Ramos (cell line): ENCODE measurements around the gene HHAT.
"Not testable (repeated sequence)": the region's sequence is repeated elsewhere in the genome, so short reads cannot be mapped to it uniquely, and the experiment has no call there.

Experiments
- in situ Hi-C: fragments of 300-500 bp; cut with MboI; formaldehyde crosslinking; loops from one replicate; pipeline ENCODE4 v1.14.3; 2022; ENCODE audit warnings: low sequenced_read_pairs; ENCODE audit not compliant: unreplicated experiment

The HHAT gene

DNA sequence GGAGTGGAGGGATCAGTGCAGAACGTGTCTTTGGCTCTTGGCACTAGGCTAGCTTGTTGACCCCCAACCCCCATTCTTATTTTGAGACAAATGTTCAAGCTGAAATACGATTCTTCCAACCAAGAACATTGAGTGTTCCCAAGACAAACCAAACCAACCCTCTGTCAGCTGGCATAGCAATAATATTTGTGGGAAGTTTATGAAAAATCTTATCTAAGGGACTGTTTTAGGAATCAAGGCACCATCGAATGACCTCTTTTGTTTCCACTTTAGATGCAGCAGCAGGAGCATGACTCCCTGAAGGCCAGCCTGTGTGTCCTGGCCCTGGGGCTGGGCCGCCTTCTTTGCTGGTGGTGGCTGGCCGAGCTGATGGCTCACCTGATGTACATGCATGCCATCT is 89.2 kb downstream of the HHAT start:
- in situ Hi-C loops: loop anchor here (25.0 kb wide), 1 partner anchor 1244 kb away; no protein-coding TSS in a partner anchor

DNA sequence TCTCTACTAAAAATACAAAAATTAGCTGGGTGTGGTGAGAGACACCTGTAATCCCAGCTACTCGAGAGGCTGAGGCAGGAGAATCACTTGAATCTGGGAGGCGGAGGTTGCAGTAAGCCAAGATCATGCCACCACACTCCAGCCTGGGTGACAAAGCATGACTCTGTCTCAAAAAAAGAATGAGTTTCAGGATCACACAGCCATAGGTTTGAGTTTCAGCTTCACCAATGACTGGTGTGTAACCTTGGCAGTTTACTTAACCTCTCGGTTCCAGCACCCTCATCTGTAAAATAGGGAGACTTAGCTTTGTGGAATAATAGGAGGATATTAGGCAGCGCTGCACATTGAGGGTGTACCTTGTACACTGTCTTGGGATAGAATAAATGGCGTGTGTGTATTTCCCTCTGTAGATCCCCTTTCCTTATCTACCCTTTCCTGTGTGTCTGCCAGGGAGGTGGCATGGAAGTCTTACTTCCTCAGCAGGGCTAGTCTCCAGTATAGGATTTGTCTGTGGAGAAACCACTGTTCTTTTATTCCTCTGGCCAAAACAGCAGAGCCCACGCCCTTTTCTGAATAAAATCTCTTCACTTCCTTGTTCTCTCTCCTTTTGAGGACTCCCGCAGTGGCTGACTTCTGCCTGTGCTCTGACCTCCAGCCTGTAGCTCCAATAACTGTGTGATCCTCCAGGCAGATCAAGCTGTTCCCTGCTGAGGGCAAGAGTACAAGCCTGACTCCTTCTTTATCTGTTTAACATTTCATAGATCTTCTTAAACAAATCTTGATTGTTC is 90.4 kb downstream of the HHAT start:
- in situ Hi-C loops: loop anchor here (25.0 kb wide), 1 partner anchor 1243 kb away; no protein-coding TSS in a partner anchor

DNA sequence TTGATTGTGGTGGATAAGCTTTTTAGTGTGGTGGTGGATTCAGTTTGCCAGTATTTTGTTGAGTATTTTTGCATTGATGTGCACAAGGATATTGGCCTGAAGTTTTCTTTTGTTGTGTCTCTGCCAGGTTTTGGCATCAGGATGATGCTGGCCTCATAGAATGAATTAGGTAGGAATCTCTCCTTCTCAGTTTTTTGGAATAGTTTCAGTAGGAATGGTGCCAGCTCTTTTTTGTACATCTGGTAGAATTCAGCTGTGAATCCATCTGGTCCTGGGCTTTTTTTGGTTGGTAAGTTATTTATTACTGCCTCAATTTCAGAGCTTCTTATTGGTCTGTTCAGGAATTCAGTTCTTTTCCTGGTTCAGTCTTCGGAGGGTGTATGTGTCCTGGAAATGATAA is 98.0 kb downstream of the HHAT start:
- in situ Hi-C loops: not testable (repeated sequence)

DNA sequence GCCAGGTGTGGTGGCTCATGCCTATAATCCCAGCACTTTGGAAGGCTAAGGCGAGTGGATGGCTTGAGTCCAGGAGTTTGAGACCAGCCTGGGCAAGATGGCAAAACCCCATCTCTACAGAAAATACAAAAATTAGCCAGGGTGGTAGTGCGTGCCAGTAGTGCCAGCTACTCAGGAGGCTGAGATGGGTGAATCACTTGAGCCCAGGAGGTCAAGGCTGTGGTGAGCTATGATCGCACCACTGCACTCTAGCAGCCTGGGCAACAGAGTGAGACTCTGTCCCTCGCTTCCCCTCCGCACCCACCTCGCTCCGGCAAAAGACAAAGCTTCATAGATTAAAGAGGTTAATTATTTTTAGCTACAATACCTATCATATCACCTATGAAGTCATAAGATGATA is 100.0 kb downstream of the HHAT start:
- in situ Hi-C loops: no loop called here

DNA sequence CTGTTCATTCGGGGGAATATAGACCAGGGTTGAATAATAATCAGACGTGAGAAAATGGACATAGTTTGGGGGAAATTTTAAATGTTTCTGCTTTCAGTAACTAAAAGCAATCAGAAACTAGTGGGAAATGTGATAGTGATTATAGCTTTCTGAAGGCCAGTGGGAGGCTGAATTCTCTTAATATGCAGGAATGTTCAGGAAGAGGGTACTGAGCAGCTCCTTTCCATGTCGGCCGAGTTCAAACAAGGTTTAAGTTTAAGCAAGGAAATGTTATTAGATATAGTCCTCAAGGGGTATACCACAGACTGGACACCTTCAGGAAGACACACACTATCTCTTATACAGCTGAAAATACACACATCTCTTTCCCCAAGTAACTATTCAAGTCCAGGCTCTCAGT is 105.5 kb downstream of the HHAT start:
- in situ Hi-C loops: no loop called here

DNA sequence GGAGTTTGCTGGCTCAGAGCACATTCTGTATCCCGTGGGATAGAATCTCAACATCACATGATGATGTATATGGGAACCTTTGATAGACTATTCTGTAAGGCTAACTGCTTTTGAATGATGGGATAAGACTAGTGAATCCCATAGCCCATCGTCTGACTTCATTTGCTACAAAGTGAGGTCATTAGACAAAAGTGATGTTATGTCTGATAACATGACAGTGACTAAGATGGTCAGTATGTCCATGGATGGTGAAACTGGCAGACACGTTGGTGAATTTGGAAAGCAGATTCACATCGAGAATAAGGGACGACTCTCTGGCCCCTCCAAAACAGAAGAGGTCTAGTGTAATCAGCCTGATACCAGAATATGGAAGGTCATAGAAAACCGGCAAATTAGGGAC is 108.4 kb downstream of the HHAT start:
- in situ Hi-C loops: no loop called here

DNA sequence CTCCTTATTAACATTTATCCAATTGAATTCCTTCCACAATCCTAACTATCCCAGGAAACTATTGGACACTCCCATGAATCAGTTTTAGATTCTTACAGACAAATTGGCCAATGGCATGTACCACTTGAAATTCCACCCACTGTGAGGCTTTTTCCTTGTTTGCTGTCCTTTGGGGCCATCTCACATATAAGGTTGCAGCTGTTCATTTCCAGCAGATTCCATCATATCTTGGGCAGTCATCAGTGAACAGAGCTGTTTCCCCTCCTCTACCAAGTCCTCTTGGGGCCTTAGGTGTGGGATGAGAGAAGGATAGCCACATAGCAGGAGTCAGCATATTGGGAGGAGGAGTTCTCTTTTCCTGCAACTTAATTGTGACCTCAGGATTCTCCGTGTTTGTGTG is 109.1 kb downstream of the HHAT start:
- in situ Hi-C loops: no loop called here

DNA sequence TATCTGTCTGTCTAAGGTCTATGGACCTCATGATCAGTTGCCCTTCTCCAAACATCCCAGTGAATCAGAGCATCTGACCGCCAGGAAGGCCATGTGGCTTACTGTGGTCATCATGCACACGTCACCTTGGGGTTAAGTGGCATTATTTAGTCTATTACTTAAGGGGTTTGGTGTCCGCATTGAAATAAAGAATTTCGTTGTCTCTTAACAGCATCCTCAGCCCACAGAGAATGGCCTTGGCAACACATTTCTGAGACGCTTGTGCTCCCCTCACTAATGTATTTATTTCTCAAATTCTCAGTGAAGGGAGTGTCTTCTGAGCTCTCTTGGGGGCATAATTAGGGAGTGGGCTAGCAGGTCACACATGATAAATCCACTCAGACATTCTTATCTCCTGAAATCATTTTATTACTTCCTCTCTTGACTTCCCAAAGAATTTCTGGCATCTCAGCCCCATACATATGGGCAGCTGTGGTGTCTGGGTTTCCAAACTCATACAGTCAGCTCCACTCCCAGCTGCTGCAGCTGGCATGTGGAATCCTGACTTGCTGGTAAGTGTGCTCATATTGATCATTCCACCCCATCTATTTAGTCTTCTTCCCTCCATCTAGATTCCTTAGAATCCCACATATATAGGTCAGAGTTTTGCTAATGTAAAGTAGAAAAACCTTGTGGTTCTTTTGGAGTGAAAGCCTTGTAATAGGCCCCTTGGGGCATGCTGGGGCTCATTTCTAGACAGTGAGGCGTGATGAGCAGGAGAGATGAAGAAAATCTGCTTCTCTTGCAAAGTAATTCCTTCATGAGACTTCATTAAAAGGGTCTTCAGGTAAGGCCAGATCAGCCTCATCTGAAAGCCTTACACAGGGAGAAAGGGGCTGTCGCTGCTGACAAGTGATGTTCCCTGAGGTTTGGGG is 110.5 kb downstream of the HHAT start:
- in situ Hi-C loops: no loop called here

DNA sequence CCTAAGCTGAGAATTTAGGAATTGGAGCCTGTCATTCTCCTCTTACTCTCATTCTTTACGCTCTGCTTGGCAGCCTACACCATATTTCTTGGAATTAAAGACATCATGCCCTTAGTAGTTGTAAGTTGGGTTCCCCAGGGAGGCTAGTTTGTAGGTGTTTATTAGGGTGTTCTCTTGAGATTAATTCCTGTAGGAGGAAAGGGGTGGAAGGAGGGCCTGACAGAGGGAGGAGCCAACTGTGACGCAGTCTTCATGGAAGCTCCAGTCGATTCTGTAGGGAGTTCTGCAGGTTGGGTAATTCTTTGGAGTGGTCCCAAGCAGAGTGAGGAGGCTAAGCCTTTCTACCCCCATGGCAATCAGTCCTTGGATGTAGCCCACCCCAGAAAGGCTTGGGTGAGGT is 111.4 kb downstream of the HHAT start:
- in situ Hi-C loops: no loop called here

DNA sequence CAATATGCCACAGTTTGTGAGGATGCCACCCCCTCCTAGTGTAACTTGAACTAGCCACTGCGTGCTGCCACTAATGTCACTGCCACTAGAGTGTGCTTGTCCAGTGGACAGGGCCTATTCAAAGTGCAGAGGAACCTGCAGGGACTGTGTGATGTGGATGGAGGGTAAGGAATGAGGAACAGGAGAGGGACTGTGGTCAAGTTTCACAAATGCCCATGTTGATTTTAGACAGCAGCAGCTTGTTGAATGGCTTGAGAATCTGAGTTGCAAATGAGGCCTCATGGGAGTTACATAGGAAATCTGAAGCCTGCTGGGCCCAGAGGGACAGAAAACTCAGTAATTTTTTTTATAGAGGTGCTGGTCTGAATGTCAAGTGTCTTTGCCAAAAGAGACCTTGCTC is 112.3 kb downstream of the HHAT start:
- in situ Hi-C loops: no loop called here

DNA sequence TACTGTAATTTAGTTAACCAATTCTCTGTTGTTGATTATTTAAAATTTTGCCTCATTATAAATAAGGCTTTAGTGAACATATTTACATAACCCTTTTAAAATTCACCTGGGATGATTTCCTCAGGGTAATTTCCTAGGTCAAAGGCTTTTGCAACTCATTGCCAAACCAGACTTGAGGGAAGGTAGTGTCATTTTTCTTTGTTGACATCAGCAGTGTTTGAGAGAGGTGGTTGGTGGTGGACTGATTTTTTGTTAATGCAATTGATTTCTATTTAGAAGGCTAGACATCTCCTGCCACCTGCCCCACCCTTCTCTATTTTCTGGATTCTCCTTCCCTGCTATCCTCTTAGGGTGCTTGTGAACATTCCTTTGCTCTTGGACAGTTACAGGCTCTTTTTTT is 116.8 kb downstream of the HHAT start:
- in situ Hi-C loops: no loop called here

DNA sequence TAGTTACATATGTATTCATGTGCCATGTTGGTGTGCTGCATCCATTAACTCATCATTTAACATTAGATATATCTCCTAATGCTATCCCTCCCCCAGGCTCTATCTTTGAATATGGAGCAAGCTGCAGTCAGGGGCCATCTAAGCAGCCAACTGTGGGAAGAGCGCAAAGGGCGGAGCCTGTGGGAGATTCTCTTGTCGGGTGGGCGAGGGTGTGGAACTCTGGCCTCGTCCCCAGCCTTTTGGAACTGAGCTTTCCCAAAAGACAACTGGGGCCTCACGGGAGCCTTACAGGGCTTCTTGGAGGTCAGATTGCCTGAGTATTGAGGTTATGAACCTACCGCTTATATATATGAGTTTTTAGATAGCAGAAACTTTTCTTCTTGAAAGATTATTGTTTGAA is 117.2 kb downstream of the HHAT start:
- in situ Hi-C loops: no loop called here

DNA sequence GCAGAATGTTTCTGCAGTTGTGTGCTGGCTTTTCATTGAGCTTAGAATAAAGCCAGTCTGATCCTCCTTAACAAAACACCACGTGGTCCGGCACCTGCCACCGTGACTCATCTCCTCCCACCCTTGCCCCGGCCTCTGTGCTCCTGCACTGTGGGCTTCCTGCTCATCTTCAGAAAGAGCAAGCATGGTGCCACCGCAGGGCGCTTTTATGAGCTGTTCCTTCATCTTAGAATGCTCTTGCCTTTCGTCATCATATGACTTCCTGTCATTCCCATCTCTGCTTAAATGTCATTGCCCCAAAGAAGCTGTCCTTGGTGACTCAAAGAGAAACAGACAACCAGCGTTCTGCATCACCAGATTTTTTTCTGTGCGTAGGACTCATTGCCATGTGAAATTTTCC is 117.8 kb downstream of the HHAT start:
- in situ Hi-C loops: no loop called here

DNA sequence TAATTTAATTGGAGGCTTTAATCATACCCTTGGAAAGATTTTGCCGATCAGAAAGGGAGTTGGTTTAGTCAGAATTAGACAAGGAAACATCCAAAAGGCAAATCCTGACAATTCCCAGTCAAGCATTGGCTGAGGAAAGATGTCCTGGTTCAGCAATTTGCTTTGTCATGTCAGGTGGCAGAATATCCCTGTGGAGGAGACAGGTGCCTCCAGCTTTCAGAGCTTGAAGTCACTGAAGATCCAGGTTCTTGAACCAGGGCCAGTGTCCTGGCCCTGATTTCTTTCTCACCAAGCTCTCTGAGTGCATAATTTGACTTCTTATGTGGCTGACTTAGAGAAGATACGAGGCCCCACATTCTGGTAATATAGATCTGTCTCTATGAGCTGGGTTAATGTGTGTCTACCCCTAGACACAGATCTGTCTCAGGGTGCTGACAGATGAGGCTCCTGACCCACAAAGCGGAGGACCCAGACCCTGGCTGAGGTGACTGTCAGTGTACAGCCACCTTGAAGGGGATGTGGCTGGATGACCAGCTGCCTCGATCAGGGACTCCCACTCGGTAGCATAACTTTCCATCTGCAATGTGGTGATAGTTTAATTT is 118.9 kb downstream of the HHAT start:
- in situ Hi-C loops: no loop called here

DNA sequence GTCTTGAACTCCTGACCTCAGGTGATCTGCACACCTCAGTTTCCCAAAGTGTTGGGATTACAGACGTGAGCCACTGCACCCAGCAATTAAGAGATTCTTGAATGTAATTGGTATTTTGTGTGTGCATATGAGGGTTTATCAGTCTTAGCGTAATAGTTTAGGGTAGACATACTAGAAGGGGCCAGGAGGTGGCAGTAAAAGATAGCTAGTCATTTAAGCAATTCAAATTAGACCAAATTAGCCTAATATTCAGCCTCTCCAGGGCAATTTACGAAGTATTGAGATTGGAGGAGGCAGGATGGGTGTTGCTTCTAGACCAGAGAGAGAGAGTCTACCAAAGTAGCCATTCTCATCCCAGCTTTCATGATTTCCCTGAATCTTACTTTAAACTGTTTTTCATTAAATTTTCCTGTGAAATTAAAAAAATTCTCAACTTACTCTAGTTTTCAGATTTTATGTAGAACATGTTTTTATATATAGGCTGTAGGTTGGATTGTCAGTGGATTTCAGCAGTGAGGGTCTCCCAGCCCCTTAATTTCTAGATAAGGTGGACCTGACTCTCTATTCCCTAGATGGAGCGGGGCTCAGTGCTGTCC is 119.7 kb downstream of the HHAT start:
- in situ Hi-C loops: no loop called here

DNA sequence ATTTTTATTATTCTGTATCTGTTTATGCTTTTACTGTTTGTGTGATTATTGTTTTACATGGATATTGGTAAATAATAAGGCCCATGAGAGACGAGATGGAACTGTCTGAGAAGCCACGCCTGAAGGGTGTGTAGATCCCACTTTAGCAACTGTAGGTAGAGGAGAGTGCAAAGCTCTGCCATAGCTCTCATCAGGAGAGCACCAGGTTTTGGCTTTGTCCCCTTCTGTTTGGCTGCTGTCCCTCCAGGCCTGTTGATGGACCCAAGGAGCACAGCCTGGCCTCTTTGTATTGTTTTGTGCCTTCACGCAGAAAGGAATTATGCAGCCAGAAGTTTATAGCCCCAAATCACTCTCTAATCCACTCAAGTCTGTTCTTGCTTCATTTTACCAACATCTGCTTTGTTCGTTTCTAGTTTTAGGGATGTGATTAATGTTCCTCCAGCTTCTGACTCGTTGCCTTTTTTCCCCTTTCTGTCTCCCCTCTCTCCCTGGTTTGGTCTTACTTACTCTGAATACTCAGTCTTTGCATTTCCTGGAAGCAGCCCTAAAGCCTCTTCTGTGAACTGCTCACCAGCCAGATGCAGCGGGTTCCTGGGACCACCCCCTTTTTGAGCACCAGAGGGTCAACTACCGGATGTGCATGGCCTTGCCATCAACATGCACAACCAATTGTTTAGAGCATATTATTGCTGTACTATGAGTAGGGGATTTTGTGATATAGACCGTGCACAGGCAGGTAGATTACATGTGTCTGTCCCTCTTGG is 127.3 kb downstream of the HHAT start:
- in situ Hi-C loops: no loop called here

DNA sequence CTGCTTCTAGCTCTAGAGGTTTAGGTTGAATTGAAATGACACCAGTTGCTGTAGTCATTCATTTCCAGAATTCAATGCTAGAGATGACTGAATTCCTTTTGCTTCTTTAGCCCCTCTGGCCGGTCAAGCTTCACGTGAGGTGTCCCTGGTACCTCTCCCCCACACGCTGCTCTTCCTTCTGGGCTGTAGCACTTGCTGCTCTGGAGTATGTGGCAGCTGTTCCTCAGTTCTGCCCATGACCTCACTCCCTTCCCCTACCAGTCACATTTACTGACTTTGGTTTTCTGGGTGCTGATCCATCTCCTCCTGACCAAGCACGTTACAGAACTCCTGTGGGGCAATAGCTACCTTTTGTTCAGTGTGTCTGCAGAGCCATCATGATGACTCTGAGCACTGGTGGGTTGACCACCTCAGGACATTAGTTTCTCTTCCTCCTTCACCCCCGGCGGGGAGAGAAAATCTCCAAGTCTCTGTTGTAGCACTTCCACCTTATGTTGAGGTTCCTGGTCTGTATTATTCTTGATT is 128.1 kb downstream of the HHAT start:
- in situ Hi-C loops: no loop called here

DNA sequence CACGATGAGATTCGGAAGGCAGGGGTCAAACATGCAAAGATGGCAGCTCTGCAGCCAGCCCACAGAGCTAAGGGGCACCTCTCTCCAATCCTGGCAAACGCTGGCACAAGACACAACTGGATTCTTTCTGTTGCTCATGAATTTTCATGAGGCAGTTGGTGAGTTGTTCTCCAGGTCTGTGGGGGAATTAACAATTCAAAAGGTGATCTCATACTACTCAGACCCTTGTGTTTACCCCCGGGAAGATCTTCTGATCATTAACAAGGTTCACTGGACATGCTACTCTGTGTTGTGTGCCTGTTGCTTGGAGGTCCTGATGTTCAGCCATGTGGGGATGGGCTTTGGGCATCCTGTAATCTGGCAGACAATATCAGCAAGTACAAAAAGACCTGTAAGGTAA is 128.9 kb downstream of the HHAT start:
- in situ Hi-C loops: no loop called here

DNA sequence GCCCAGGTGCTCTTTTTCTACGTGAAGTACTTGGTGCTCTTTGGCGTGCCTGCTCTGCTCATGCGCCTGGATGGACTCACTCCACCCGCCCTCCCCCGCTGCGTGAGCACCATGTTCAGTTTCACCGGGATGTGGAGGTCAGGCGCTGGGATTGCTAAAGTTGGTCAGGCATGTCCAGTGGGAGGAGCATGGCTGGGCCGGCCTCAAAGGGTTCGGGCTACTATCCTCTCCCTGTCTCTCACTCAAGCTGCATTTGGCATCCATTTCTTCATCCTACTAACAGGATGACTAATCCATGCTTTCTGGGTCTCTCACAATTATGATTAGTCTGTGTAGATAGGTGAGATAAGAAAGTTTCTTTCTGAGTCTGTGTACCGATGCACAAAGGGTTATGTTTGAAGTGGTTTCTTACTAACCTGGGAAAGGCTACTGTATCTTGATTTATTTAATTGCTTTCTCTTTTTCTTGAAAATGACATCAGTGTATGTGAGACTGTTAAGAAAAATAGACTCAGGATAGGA is 135.9 kb downstream of the HHAT start:
- in situ Hi-C loops: no loop called here
